ENCODE measurements around the gene KCTD1. TPM values are rescaled to one million over a fixed set of nuclear protein-coding genes. Genes with fewer than 3 reads are reported as not detected.

KCTD1 gene
- total and polyA plus RNA-seq, 2 of the 8 experiments (the other 6 are each of a cell fraction or from before 2014, with no cell fraction given): 7.7 to 14.0 TPM

- no peak for TF ChIP-seq RNF2 (IDR thresholded peaks at IDR 0.05; ENCODE audit: borderline replicate concordance, low read depth, low read length, missing control alignments, poor library complexity, severe bottlenecking)
- no peak for TF ChIP-seq SIN3A (conservative IDR thresholded peaks at IDR 0.05 in 1 of 2, IDR thresholded peaks at IDR 0.05 in 1 of 2; ENCODE audit: low read depth in 1 of 2, low read length in 2 of 2)
- no peak for TF ChIP-seq CBX8 (IDR thresholded peaks at IDR 0.05; ENCODE audit: borderline replicate concordance, low read depth, low read length)
- no peak for TF ChIP-seq CBX5 (IDR thresholded peaks at IDR 0.05; ENCODE audit: low read depth, low read length)
- no peak for TF ChIP-seq RXRA (IDR thresholded peaks at IDR 0.05; ENCODE audit: insufficient read depth, low read depth, low read length)
- TF ChIP-seq CTBP2 (IDR thresholded peaks at IDR 0.05; ENCODE audit: borderline replicate concordance, insufficient read depth, insufficient read length, low read length): no peak
Observed at GRCh38 chr18:26593365-26594320, 45.3 kb upstream of the KCTD1 start (continued).

Data from H1 (cell line).